Liver (tissue), 9 donors: Measurements from ENCODE around the gene SLC6A8. TPM values are rescaled to one million over a fixed set of nuclear protein-coding genes. Genes with fewer than 3 reads are reported as not detected.

Experiments
- DNase-seq: peaks from one replicate; pipeline ENCODE4 v3.0.0-alpha.2; 2017; ENCODE audit warnings: low spot score
- H3K27ac ChIP-seq, 2 donors: one replicate each; pipeline ENCODE4 v1.7.0; 2013; ENCODE audit warnings: inconsistent platforms in 2 of 2, low read length in 2 of 2, control low read depth in 1 of 2, low read depth in 1 of 2, mild to moderate bottlenecking in 1 of 2
- H3K27me3 ChIP-seq, 4 donors: one replicate each; pipeline versions ENCODE4 v1.6.1 to v1.7.0; 2013; ENCODE audit warnings: low read length in 3 of 4, inconsistent platforms in 1 of 4, mild to moderate bottlenecking in 1 of 4, moderate library complexity in 1 of 4; ENCODE audit not compliant: control insufficient read depth in 4 of 4, insufficient read depth in 4 of 4
- H3K36me3 ChIP-seq, 4 donors: one replicate each; pipeline versions ENCODE4 v1.6.1 to v1.7.0; 2013; ENCODE audit warnings: low read length in 3 of 4, mild to moderate bottlenecking in 3 of 4, low read depth in 1 of 4, moderate library complexity in 1 of 4; ENCODE audit not compliant: control insufficient read depth in 4 of 4, insufficient read depth in 3 of 4
- H3K4me1 ChIP-seq, 4 donors: one replicate each; pipeline versions ENCODE4 v1.6.1 to v1.7.0; 2013; ENCODE audit warnings: low read length in 3 of 4, mild to moderate bottlenecking in 3 of 4, moderate library complexity in 1 of 4; ENCODE audit not compliant: control insufficient read depth in 4 of 4, insufficient read depth in 4 of 4
- H3K4me3 ChIP-seq, 3 donors: one replicate each; pipeline versions ENCODE4 v1.6.1 to v1.7.0; 2013; ENCODE audit warnings: low read length in 3 of 3, control low read depth in 1 of 3, low read depth in 1 of 3, mild to moderate bottlenecking in 1 of 3
- H3K9ac ChIP-seq, 2 donors: one replicate each; pipeline ENCODE4 v1.7.0; 2013; ENCODE audit warnings: low read length in 2 of 2, mild to moderate bottlenecking in 2 of 2, moderate library complexity in 2 of 2, control low read depth in 1 of 2, low read depth in 1 of 2
- H3K9me3 ChIP-seq, 4 donors: one replicate each; pipeline versions ENCODE4 v1.6.1 to v1.7.0; 2013; ENCODE audit warnings: low read length in 3 of 4; ENCODE audit not compliant: control insufficient read depth in 4 of 4
- FOXA1 ChIP-seq: IDR thresholded peaks from 2 replicates; pipeline ENCODE4 v1.6.1; 2016; ENCODE audit warnings: antibody characterized with exemption
- HNF4G ChIP-seq: IDR thresholded peaks from 2 replicates; pipeline ENCODE4 v1.6.1; 2016; ENCODE audit warnings: antibody characterized with exemption
- JUND ChIP-seq, 2 donors: IDR thresholded peaks; 2 replicates each; pipeline ENCODE4 v1.6.1; 2016; ENCODE audit warnings: antibody characterized with exemption in 2 of 2
- NR2F2 ChIP-seq: IDR thresholded peaks from 2 replicates; pipeline ENCODE4 v1.6.1; 2016; ENCODE audit warnings: antibody characterized with exemption
- RAD21 ChIP-seq, 2 donors: IDR thresholded peaks; 2 replicates each; pipeline ENCODE4 v1.6.1; 2016; ENCODE audit warnings: antibody characterized with exemption in 2 of 2, mild to moderate bottlenecking in 2 of 2
- SP1 ChIP-seq: IDR thresholded peaks from 2 replicates; pipeline ENCODE4 v1.6.1; 2018; ENCODE audit warnings: antibody characterized with exemption, mild to moderate bottlenecking
- TAF1 ChIP-seq: conservative IDR thresholded peaks from 2 replicates; pipeline ENCODE4 v1.6.1; 2016; ENCODE audit warnings: antibody characterized with exemption, mild to moderate bottlenecking
- YY1 ChIP-seq: IDR thresholded peaks from 2 replicates; pipeline ENCODE4 v1.6.1; 2016; ENCODE audit warnings: antibody characterized with exemption, mild to moderate bottlenecking
- WGBS: extraction: QIAGEN DNeasy Blood & Tissue Kit; methylation state at CpG from one replicate; pipeline ENCODE4 v1.1.7; 2013; 5-methylcytosine and 5-hydroxymethylcytosine counted together
- polyA plus RNA-seq, 2 donors: library from polyadenylated mRNA; stranded (reverse) in 1 of 2; unstranded in 1 of 2; fragments of 200-250 nt in 1 of 2; fragments of >200 nt in 1 of 2; fragmentation: Nextera tagmentation in 1 of 2; extraction: Ambion mirVana in 1 of 2; gene quantifications; one replicate each; pipeline versions ENCODE4 v1.2.1 to v1.2.3, GENCODE V29; 2013 to 2015
- total RNA-seq, 2 donors: library from RNA; depleted of rRNA; stranded (reverse); fragments of >200 nt; gene quantifications; one replicate each; pipeline ENCODE4 v1.2.3, GENCODE V29; 2014
- TF ChIP-seq, protein P1 (sequence below): IDR thresholded peaks from 2 replicates; pipeline ENCODE4 v1.6.1; 2016; ENCODE audit warnings: antibody characterized with exemption
- TF ChIP-seq, protein P2 (sequence below): IDR thresholded peaks from 2 replicates; pipeline ENCODE4 v1.6.1; 2016; ENCODE audit warnings: antibody characterized with exemption
- TF ChIP-seq, protein P3 (sequence below): IDR thresholded peaks from 2 replicates; pipeline ENCODE4 v1.6.1; 2016; ENCODE audit warnings: antibody characterized with exemption
- donor health status: healthy.
- donor health status: healthy.
- donor health status: healthy.
- donor health status: healthy.
- donor health status: healthy.

SLC6A8 gene
- total and polyA plus RNA-seq, 4 donors: 0.25 to 44.4 (median 1.4) TPM

DNA sequence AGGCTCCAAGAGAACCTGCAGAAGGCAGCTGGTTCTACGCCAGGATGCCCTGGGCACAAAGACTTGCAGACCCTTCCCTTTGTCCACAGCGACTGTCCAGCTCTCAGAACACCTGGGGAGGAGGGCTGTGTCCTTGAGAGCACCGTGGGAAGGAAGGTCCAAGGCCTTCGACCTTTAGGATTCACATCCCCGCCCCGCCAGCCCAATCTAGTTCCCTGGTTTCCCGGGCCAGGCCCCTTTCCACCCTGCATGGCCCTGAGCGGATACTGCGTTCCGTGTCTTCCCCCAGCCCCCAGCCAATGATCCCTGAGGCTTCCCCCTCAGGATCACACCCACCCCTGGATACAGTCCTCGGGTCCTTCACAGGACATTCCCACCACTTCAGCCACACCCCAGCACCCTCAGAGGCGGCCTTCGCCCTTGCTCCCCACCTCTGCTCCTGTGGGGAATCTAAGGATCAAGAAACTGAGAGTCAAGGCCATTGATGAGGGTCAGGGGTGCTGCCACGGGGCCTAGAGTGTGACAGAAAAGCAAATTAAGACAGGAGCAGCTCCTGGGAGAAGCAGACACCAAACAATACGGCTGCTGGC, 46.0 kb downstream of the SLC6A8 start (continued):
- TF ChIP-seq NR2F2: no peak

DNA sequence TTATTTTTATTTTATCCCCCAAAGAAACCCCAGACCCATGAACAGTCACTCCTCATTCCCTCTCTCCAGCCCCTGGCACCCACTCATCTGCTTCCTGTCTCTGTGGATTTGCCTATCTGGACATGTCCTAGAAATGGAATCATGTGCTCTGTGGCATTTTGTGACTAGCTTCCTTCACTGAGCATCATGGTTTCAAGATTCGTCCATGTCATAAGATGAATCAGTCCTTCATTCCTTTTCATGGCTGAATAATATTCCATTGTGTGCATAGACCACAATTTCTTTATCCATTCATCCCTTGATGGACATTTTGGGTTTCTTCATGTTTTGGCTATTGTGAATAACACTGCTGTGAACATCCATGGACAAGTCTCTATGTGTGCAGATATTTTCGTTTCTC, 47.1 kb downstream of the SLC6A8 start:
- Histone ChIP-seq H3K36me3 (peaks cover 0 to 8% (median 0%) of the 10 kb centered on the region in 4 donors), H3K9ac (no peak overlapping the region), H3K27me3 (no peaks in the 10 kb centered on the region), H3K9me3 (no peaks in the 10 kb centered on the region), H3K4me1 (peaks cover 0 to 8% (median 4%) of the 10 kb centered on the region in 4 donors), H3K27ac (no peak overlapping the region), H3K4me3 (no peak overlapping the region)
- no peak for DNase-seq
- TF ChIP-seq, protein P1, sequence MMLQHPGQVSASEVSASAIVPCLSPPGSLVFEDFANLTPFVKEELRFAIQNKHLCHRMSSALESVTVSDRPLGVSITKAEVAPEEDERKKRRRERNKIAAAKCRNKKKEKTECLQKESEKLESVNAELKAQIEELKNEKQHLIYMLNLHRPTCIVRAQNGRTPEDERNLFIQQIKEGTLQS: no peak
- TF ChIP-seq, protein P2, sequence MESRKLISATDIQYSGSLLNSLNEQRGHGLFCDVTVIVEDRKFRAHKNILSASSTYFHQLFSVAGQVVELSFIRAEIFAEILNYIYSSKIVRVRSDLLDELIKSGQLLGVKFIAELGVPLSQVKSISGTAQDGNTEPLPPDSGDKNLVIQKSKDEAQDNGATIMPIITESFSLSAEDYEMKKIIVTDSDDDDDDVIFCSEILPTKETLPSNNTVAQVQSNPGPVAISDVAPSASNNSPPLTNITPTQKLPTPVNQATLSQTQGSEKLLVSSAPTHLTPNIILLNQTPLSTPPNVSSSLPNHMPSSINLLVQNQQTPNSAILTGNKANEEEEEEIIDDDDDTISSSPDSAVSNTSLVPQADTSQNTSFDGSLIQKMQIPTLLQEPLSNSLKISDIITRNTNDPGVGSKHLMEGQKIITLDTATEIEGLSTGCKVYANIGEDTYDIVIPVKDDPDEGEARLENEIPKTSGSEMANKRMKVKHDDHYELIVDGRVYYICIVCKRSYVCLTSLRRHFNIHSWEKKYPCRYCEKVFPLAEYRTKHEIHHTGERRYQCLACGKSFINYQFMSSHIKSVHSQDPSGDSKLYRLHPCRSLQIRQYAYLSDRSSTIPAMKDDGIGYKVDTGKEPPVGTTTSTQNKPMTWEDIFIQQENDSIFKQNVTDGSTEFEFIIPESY: no peak
- TF ChIP-seq SP1 (no peak), FOXA1 (no peak), YY1 (no peak), TAF1 (no peak), JUND (IDR thresholded peaks at IDR 0.05) (no peak), HNF4G (no peak), NR2F2 (no peak)
- 94% methylated on average over 2 of the region's 2 CpGs for WGBS

DNA sequence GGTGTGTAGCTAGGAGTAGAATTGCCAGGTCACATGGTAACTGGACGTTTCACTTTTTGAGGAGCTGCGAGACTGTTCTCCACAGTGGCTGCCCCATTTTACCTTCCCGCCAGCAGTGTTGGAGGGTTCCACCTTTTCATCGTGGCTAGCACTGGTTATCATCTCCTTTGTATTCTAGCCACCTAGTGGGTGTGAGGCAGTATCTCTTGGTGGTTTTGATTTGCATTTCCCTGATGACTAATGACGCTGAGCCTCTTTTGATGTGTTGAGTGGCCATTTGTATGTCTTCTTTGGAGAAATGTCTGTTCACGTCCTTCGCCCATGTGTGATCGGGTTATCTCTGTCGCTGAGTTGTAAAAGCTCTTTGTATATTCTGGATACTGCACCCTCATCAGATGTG, 47.5 kb downstream of the SLC6A8 start:
- DNase-seq: no peak

DNA sequence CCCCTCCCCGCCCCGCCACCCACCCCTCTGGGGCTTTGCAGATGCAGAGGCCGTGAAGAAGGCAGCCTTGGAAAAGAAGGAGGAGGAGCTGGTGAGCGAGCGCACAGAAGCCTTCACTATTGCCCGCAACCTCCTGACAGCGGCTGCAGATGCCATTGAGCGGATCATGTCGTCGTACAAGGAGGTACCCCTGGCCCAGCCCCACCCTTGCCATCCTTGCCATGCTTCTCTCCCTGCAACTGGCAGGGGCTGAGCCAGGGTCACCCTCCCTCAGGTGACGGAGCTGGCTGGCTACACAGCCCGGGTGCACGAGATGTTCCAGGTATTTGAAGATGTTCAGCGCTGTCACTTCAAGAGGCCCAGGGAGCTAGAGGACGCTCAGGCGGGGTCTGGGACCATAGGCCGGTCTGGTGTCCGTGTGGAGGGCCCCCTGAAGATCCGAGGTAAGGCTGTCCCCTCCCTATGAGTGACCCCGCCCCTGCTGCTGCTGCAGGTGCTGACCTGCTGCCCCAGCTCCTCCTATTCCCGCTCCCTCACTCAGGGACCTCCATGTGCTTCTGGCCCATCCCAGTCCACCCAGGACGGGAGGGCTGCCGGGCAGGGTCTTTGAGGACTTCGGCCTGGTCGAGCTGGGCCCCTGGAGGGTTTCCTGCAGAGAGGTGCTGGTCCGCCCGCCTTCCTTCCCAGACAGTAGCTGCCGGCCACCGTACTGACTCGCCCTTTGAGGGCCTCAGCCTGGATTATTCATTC, 48.5 kb downstream of the SLC6A8 start:
- H3K27me3 ChIP-seq: no peaks in the 10 kb centered on the region
- 94% methylated on average over 30 of the region's 30 CpGs for WGBS
- peaks cover 0 to 4% (median under 1%) of the 10 kb centered on the region in 4 donors for H3K4me1 ChIP-seq
- no peak overlapping the region for H3K9ac ChIP-seq
- TF ChIP-seq, protein P3, sequence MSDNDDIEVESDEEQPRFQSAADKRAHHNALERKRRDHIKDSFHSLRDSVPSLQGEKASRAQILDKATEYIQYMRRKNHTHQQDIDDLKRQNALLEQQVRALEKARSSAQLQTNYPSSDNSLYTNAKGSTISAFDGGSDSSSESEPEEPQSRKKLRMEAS: no peak
- H3K27ac ChIP-seq: no peak overlapping the region
- H3K4me3 ChIP-seq: no peak overlapping the region
- peaks cover 0 to 8% (median 1%) of the 10 kb centered on the region in 4 donors for H3K36me3 ChIP-seq
- no peak for DNase-seq
- H3K9me3 ChIP-seq: no peaks in the 10 kb centered on the region

More for the DNA sequence above, 47.5 kb downstream of the SLC6A8 start:
- H3K27me3 ChIP-seq: no peaks in the 10 kb centered on the region
- TF ChIP-seq, protein P3: no peak
- TF ChIP-seq NR2F2 (no peak), RAD21 (IDR thresholded peaks at IDR 0.05) (no peak)
- WGBS: 89% methylated on average over 9 of the region's 9 CpGs
- peaks cover 0 to 8% (median 1%) of the 10 kb centered on the region in 4 donors for H3K36me3 ChIP-seq
- H3K4me3 ChIP-seq: no peak overlapping the region
- no peak overlapping the region for H3K9ac ChIP-seq
- H3K27ac ChIP-seq: no peak overlapping the region
- peaks cover 0 to 8% (median 2%) of the 10 kb centered on the region in 4 donors for H3K4me1 ChIP-seq
- H3K9me3 ChIP-seq: no peaks in the 10 kb centered on the region
